ENCODE results near the gene TSTD2.

Gene TSTD2

DNA sequence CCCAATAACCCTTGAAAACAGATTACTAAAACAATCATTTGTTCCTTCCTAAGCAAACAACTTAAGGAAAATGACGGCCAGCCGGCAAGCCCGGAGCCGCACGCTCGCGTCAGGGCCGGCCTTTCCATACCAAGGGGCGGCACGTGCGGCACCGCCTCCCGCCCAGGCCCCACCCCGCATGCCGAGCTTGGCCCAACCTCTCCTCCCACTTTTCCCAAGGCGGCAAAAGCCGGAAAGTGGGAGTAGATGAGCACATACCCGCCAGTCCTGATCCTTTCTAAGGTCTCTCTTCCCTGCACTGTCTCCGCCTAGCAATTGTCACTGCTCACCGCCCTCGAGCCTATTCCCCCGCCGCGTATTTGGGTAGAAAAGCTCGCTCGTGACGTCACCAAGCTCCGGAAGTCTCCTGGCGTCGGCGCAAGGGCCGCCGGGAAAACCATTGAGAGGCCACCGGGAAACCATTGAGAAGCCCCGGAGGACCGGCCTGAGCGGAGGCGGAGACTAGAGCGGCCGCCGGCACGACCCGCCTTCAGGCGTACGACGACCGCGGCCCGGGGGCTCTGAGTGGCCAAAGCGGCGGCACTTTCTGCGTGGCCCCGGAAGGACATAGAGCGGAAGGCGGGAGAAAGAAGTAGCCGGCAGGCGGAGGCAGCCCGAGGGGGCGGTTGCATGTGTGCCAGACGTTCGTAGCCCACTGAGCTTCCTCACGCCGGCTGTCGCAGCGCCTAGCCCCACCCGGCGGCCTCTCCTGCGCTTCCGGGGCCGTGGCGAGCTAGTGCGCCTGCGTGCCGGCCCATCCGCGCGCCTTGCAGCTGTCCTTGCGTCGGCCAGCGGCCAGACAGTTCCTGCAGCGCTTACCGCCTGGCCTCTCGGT is at the start of gene TSTD2, which contains the start of gene NCBP1:
TSTD2 (minus strand) TSS at position 384 of the 874 bp plus-strand sequence. CDS start 5,806 bp downstream, outside the sequence.
NCBP1 (plus strand) TSS at position 837 of the 874 bp plus-strand sequence. CDS start 61 bp downstream, outside the sequence.
- DNase-seq (ENCODE audit: low read depth) = peak; percentile 91

DNA sequence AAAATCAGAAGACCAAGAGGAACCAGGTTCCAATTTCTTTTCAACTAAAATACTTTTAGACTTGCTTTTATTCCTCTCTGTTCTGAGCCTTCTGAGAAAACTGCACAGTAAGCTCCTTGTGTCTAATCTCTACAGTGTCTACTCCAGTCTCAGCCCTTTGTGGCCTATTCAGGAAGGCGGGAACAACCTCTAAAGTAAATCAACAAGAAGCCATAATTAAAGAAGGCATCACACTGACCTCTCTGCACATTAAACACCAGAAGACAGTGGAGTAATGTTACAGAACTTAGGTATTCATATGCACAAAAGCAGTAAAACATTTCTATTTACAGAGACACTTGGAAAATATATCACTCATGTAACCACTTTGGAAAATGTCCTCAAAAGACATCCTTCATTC is 49.1 kb upstream of the TSTD2 start:
- no peak for DNase-seq (ENCODE audit: low read depth)

DNA sequence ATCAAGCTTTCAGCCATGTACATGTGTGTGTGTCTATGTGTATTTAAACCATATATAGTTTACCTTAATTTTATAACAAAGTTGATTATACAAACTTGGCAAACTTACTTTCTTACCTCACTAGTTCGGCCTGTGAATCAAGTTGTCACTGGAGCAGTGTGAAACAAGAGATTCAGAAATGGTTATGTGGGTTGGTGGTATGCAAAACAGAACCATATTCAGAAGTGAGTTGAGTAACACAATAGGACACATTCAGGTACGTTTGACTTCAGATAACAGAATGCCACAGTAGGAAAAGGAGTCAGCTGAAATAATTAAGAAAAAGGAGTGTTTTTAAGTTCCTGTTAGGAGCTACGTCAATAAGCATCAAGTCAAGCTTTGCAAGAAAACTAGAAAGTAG is 42.5 kb upstream of the TSTD2 start:
- no peak for DNase-seq (ENCODE audit: low read depth)

DNA sequence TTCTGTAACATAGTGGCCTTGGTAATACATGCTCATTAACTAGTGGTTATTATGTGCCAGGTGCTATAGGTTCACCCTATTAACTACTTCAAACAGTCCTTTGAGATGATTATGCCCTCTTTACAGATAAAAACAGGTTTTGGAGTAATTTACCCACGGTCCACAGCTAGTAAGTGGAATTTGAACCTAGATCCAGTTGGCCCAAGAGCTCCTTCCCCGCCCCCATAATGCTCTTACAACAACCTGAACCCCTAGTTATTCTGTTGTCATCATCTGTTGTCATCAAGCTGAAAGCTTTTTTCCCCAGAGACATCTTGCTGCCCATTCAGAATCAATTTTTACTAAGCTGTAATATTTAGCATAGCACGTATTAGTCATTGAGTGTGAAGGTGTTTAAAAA is 40.8 kb upstream of the TSTD2 start:
- DNase-seq (ENCODE audit: low read depth) = no peak

DNA sequence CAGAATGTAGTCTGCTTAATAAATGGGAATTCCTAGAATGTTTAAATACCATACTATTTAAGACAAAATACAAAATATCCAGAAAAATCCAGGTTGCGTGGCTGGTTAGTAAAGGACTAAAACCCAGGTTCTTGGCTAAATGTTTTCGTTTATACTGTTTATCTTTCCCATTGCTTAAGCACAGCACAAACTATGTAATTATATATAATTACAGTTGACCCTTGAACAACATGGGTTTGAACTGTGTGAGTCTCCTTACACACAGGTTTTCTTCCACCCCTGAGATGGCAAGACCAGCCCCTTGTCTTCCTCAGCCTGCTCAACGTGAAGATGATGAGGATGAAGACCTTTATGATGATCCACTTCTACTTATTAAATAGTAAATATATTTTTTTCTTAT is 39.2 kb upstream of the TSTD2 start:
- no peak for DNase-seq (ENCODE audit: low read depth)

DNA sequence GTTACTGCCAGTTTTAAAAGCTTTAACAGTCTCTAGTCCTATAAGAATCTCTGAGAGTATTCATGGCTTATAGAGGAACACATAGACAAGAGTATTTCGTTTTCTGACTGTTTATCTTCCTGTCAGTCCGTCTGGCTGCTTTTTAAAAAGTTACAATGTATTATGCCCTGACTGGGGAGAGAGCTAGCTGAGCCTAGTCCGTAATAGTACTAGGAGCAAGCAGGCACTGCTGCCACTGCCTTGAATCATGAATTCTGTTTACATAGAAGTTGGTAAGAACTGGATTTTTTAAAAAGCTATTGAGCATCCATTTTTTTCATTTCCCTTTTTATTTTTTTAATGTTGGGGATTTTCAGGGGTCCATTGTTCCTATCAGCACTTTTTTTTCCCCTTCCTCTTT is 37.4 kb upstream of the TSTD2 start:
- DNase-seq (ENCODE audit: low read depth) = no peak

DNA sequence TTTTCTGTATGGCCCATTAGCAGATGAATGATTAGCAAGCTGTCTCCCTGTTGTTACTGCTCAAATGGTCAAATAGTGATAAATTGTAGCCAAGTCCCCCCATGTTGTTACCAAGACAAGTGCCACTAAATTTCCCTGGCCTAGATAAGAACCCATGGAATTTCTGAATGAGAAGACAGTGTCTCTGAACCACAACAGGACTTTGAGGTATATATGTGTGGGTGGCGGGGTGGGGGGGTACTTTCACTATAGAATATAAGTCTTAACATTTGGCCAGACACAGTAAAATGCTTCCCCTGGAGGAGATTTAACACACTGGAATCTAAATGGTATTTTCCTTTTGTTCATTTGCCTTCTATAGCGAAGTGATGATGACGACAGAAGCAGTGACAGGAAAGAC is 35.3 kb upstream of the TSTD2 start:
- no peak for DNase-seq (ENCODE audit: low read depth)

DNA sequence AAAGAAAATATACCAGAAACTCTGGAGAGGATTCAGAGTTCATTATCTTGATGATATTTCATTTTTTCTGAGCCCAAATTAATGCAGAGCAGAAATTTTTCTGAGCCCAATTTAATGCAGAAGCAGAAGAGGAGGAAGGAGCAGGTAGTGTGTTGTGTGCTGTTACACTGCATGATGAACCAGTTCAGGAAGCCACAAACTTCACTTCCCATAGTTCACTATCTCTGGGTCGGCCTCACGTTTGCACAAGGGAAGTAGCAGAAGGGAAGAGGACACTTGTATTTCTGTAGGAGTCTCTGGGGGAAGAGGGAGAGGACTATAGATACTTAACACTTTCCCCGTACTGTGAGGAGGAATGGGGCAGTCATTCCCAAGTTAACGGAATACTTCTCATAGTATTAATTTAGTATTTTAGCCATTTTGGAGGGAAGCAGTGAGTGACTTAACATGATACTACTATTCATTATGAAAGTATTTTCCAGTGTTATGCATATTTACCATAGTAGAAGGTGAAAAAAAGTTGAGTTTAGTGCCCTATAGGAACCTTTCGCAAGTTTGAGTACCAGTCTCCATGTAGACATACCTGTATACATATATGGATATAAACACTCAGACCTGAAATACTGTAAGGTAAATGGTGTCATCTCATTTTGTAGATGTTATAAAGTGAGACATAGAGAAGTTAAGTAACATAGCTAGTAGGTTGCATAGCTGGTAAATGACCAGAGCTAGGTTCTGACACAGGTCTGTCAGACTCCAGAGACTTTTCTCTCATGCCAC is 33.9 kb upstream of the TSTD2 start:
- no peak for DNase-seq (ENCODE audit: low read depth)

DNA sequence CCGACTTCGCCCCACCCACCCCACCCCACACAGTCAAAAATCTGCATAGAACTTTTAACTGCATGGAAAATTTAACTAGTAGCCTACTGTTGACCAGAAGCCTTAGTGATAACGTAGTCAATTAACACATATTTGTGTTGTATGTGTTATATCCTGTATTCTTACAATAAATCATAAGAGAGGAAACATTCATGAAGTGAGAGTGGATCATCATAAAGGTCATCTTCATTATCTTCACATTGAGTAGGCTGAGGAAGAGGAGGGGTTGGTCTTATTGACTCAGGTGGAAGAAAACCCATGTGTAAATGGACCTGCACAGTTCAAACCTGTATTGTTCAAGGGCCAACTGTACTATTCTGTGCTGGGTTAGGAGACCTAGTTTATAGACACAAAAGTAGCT is 32.6 kb upstream of the TSTD2 start:
- DNase-seq (ENCODE audit: low read depth) = no peak

DNA sequence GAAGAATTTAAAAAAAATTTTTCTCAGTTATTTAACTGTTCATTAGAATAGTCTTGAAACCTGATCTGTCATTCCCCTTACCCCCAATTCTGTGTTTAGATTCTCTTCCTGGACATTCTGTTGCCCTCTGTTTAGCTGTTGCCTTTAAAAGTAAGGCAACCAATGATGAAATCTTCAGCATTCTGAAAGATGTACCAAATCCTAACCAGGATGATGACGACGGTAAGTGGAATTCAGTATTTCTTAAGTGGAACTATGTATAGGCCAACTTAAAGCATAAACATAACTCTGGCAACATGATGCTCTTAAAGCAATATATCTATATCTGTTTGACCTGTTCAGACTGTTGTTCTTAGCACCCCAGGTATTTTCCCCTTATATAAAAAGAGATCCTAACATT is 27.7 kb upstream of the TSTD2 start:
- no peak for DNase-seq (ENCODE audit: low read depth)

DNA sequence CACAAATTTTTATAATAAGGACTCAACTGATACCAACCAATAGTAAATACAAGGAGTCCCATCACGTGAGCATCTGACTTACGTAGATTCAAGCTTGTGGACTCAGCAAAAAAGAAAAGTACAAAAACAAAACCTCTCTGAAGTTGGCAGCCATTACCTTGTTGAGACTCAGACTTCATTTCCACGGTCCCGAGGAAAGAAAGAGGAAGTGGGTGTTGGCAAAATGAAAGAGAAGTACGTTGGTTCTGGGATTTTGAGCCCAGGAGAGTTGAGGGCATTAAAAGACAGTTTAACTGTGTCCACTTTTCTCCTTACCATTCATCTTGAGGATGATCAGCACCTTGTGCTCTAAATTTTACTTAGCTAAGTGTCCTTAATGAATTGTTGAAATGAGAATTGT is 27.2 kb upstream of the TSTD2 start:
- DNase-seq (ENCODE audit: low read depth) = no peak

DNA sequence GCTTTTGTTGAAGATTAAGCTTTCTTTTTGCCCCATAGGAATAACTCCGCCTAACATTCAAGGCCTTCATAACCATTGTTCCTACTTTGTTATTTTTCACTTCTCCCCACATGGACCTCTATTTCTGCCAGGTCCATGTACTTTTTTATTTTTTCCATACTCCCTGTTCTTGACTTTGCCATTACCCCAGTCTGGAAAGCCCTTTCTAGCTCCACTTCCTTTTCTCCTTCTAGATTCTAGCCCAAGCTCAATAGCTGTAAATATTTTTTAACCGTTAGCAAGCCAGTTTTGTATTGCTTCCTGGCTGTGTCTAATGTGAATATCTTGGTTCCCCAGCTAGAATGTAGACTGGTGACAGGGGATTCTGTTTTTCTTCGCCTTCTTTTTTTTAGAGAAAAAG is 26.6 kb upstream of the TSTD2 start:
- no peak for DNase-seq (ENCODE audit: low read depth)

DNA sequence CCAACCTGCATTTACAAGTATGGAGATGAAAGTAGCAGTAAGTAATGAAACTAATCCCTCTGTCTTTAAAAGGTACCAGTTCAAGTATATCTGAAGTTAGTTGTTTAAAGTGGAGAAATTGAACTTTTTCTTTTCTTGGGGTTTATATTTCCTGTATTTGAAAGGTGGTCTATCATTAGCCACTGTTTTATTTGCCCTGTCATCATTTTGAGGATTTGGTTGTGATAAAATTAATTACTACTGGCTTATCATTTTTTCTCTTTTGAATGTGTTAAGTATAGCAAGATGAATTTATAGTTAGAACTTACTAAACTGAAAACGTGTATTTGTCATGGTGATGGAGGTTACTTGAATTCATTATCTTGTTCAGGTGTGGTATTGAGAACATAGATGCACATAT is 25.5 kb upstream of the TSTD2 start:
- DNase-seq (ENCODE audit: low read depth) = no peak

DNA sequence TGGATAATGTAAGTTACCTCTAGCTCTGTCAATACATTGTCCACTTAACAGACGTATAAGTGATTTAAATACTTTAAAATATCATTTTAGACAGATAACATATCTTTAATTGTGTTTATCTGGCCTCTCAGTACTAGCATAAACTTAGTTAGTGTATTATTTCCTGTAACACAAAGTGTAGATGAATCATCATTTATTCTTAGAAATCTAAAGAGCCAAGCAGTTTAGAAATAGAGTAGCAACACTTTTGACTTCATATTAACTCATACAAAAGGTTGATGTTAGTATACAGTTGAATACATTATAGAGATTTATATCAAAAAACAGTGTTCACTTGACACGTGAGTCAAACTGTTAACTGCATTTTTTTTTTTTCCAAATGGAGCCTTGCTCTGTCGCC is 18.5 kb upstream of the TSTD2 start:
- no peak for DNase-seq (ENCODE audit: low read depth)

DNA sequence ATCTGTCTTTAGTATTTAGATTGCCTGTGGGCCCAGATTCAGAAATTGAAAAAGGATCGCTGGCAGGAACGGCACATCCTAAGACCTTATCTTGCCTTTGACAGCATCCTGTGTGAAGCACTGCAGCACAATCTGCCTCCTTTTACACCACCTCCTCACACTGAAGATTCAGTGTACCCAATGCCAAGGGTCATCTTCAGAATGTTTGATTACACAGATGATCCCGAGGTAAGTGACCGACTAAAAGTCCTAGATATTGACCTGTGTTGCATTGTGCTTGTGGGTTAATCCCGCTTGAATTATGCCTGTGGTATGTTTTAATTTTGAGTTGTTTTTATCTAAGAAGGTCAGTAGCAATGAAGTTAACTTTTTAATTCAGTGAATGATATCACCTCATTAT is 14.8 kb upstream of the TSTD2 start:
- no peak for DNase-seq (ENCODE audit: low read depth)

DNA sequence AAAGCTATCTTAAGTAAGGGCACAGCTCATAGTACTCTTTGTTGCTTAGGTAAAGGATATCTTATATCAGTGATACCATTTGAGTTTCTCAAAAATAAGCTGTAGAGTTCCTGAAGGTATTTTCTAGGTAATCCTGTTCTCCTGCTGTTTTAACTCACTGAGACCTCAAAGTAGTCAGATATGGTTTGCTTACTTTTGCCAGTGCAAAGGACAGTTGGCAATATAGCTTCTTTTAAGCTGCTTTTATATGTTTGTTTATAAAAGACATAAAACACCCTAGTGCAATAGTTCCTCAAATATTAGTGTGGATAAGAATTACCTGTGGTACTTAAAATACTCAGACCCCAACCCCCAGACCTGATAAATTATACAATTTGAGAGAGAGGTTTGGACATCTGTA is 12.6 kb upstream of the TSTD2 start:
- no peak for DNase-seq (ENCODE audit: low read depth)

DNA sequence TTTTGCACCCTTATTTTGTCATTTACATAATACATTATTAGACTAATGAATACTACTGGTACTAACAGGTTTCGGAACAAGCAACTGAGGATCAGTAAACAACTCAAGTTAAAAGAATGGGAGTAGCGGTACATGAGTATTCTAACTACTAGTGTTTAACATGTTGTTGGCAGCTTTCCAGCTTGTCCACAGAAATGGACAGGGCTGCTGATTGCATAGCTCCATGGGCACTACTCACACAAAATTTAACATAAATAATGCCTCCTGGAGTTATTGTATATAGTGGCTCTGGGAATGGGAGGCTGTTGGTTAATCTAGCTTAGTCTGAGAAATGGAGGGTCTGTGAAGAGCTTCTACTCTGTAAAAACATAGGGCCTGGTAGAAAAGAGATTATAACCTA is 7.2 kb upstream of the TSTD2 start:
- no peak for DNase-seq (ENCODE audit: low read depth)

DNA sequence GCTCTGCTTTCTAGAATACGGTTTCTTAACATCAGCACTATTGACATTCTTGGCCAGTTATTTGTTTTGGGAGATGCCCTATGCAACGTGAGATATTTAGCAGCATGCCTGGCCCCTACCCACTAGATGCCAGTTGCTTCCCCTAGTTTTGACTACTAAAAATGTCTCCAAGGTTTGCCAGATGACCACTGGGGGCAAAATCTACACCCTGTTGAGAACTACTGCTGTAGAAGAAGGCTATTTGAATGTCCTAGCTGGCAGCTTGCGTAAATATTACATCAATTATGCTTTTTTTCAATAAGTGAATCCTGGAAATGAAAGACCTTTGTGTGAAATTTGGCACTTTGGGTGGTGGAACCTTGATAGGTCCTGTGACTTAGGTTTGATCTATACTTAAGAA is 5.5 kb upstream of the TSTD2 start:
- no peak for DNase-seq (ENCODE audit: low read depth)

DNA sequence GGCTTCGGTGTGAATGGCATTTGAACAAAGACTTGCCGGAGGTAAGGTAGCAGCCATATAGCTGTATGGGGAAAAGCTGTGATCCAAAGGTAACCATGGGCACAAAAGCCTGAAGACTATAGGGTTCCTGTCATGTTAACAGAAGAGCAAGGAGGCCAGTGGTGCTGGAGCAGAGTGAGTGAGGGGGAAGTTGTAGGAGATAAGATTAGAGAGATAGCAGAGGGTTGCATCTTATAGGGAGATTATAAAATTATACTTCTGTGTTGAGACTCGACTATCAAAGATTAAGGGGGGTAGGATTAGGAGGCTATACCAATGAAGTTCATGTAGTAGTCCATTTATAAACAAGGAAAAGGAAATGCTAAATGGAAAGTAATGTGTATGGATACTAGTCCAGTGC is 3.7 kb upstream of the TSTD2 start:
- no peak for DNase-seq (ENCODE audit: low read depth)

DNA sequence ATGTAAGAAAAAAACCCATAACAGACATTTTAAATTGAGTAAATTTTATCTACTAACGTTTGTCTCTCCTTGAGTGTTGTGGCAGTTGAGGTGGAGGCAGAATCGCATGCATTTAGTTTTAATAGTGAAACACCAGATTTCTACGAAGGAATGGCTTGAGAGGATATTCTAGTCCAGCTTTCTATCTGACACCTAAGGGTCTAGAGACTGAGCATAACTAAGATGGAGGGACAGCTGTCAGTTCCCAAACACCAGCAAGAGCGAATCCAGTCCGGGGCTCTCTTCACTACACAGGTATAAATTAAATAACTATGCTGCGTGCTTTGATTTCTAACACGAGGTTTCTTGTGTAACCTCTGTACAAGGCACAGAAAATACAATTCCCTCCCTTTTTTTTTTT is 1.9 kb upstream of the TSTD2 start:
- no peak for DNase-seq (ENCODE audit: low read depth)

DNA sequence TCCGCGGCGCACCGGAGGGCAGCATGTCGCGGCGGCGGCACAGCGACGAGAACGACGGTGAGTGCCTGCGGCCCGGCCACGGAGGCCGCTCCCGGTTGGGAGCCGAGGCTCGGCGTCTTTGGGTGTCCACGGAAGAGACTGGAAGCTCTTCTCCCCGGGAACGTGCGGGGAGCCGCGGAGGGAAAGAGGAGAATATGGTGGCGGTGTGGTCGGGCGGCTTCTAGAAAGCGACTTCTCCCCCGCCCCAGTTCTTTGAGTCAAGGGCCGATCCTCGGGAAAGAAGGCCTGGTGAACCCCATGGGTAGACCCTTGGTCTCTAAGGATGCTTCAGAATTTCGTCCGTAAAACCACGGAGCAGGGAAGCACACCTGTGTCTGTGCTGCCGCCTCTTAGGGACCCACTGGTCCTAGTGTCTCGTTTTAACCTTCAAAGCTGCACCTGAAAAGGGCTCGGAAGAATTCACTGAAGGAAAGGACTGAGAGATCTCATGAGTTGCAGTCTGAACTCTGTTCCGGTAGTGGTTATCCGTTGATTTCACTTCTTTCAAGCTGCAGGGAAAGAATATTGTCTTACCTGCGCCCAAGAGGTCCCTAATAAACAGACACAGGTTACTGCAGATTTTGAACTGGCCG is 807 bp upstream of the TSTD2 start:
- DNase-seq (ENCODE audit: low read depth) = no peak

DNA sequence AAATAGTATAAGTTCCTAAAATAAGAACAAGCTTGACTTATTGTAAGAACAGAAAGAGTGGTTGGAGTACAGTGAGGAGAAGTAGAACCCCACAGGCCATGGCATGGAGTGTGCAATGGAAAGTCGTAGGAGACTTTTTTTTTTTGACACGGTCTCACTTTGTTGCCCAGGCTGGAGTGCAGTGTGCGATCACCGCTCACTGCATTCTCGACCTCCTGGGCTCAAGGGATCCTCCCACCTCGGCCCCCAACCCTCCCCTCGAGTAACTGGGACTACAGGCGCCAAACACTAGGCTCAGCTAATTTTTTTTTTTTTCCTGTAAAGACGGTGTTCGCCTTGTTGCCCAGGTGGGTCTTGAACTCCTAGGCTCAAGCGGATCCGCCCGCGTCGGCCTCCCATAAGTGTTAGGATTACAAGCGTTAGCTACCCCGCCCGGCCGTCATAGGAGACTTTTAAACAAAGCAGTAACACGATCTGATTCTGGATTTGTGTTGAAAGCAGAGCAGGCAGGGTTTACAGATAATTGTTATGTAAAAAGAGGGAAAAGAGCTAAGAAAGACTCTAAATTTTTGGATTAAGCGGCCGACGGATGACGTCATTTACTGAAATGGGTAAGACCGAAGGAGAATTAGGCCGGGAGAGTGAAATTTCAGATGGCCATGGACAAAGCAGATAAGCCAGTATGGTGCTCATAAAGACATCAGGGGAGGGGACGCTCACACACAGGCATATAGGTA is 752 bp downstream of the TSTD2 start:
- DNase-seq (ENCODE audit: low read depth) = no peak
